ENCODE data around the gene TYMP. TPM values are rescaled to one million over a fixed set of nuclear protein-coding genes. Genes with fewer than 3 reads are reported as not detected.

The TYMP gene
- polyA plus RNA-seq, 2 of the 4 experiments (the other 2 are of a cell fraction), result 5.9 to 9.0 TPM

GRCh38 chr22:50516891-50517290 is 12.9 kb downstream of the TYMP start:
- WGBS (ENCODE audit: missing lambda C conversion rate), result 98% methylated on average over 16 of the region's 16 CpGs
- no peak overlapping the region for H3K27ac ChIP-seq
- TF ChIP-seq HMGXB4 (CRISPR knock-in tag; IDR thresholded peaks at IDR 0.05; ENCODE audit: borderline replicate concordance) (no peak), NPAS2 (CRISPR knock-in tag; IDR thresholded peaks at IDR 0.05; ENCODE audit: borderline replicate concordance) (no peak), CHD2 (IDR thresholded peaks at IDR 0.05; ENCODE audit: low read length, partially characterized antibody) (no peak), FOSL2 (IDR thresholded peaks at IDR 0.05) (no peak), FOSL2 (CRISPR knock-in tag; IDR thresholded peaks at IDR 0.05) (no peak), PHF8 (IDR thresholded peaks at IDR 0.05; ENCODE audit: borderline replicate concordance, low read depth) (no peak), RAD21 (conservative IDR thresholded peaks at IDR 0.05 in 1 of 2, IDR thresholded peaks at IDR 0.05 in 1 of 2) (no peak), EHMT2 (IDR thresholded peaks at IDR 0.05; ENCODE audit: low read depth) (no peak), CHD4 (IDR thresholded peaks at IDR 0.05; ENCODE audit: borderline replicate concordance) (no peak), HOXA7 (CRISPR knock-in tag; IDR thresholded peaks at IDR 0.05) (no peak), MAFK (IDR thresholded peaks at IDR 0.05; ENCODE audit: partially characterized antibody) (no peak), EP300 (IDR thresholded peaks at IDR 0.05) (no peak), SREBF2 (IDR thresholded peaks at IDR 0.05) (no peak), RNF2 (IDR thresholded peaks at IDR 0.05; ENCODE audit: borderline replicate concordance, low read depth) (no peak), HDAC2 (IDR thresholded peaks at IDR 0.05) (no peak), RARB (CRISPR knock-in tag; IDR thresholded peaks at IDR 0.05) (no peak), CBX8 (IDR thresholded peaks at IDR 0.05) (no peak), BHLHE40 (IDR thresholded peaks at IDR 0.05; ENCODE audit: low read depth, low read length) (no peak)
- TF ChIP-seq, protein P1, sequence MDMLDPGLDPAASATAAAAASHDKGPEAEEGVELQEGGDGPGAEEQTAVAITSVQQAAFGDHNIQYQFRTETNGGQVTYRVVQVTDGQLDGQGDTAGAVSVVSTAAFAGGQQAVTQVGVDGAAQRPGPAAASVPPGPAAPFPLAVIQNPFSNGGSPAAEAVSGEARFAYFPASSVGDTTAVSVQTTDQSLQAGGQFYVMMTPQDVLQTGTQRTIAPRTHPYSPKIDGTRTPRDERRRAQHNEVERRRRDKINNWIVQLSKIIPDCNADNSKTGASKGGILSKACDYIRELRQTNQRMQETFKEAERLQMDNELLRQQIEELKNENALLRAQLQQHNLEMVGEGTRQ (IDR thresholded peaks at IDR 0.05), result no peak
- ChIA-PET POLR2A (no interaction called here), CTCF (interaction anchor here (2.2 kb wide), 1 partner anchor 9 kb away, joined by 7 read pairs; the partner anchor contains the start of gene SCO2)
- H3K4me3 ChIP-seq, result no peak overlapping the region
- no peak for FAIRE-seq
- no peaks in the 10 kb centered on the region for H3K4me1 ChIP-seq
- ATAC-seq, result no peak
- DNase-seq (ENCODE audit: low read depth in 1 of 2, low spot score in 1 of 2), result no peak
- H3K4me2 ChIP-seq, result no peak overlapping the region
- no peaks in the 10 kb centered on the region for H3K9me3 ChIP-seq

DNA sequence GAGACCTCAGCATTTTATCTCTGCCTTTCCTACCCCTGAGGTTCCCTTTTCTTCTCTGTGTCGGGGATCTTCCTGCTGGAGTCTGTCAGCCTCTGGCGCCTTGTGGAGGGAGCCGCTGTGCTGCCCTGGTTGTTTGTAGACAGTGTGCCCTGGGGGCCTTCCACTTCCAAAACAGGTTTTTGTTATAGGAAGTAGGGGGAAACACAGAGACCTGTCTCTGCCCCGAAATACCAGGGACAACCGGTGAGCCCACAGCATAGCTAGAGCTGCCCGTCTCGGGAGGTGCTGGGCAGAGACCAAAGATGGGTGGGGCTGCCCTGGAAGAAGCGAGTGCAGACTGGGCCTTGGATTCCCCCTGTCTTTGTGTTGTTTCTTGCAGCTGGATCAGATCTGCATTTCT is 13.7 kb downstream of the TYMP start:
- ChIA-PET POLR2A (no interaction called here), CTCF (interaction anchor here (2.2 kb wide), 1 partner anchor 10 kb away, joined by 7 read pairs; the partner anchor contains the start of gene SCO2)
- H3K4me2 ChIP-seq, result no peak overlapping the region
- no peaks in the 10 kb centered on the region for H3K4me1 ChIP-seq
- H3K9me3 ChIP-seq, result no peaks in the 10 kb centered on the region
- WGBS (ENCODE audit: missing lambda C conversion rate), result 100% methylated on average over 6 of the region's 8 CpGs
- no peak for DNase-seq (ENCODE audit: low read depth in 1 of 2, low spot score in 1 of 2)
- TF ChIP-seq PHF8 (IDR thresholded peaks at IDR 0.05; ENCODE audit: borderline replicate concordance, low read depth) (no peak), E2F6 (IDR thresholded peaks at IDR 0.05; ENCODE audit: borderline replicate concordance, low read depth) (no peak), FOSL2 (IDR thresholded peaks at IDR 0.05) (no peak), FOSL2 (CRISPR knock-in tag; IDR thresholded peaks at IDR 0.05) (no peak), ESRRA (IDR thresholded peaks at IDR 0.05; ENCODE audit: borderline replicate concordance, low read length) (no peak), EHF (CRISPR knock-in tag; IDR thresholded peaks at IDR 0.05) (no peak), KDM5A (IDR thresholded peaks at IDR 0.05) (no peak), JUN (IDR thresholded peaks at IDR 0.05) (no peak)
- no peak overlapping the region for H3K27ac ChIP-seq
- no peak overlapping the region for H3K4me3 ChIP-seq
- ATAC-seq, result no peak
- FAIRE-seq, result no peak

Data from A549 (cell line).